GM12892 (cell line): ENCODE results near the gene FOXM1.

Experiments
- POLR2A ChIP-seq: IDR thresholded peaks from 2 replicates; pipeline ENCODE4 v1.6.1; 2011; ENCODE audit warnings: low read depth, low read length, control low read depth
- POLR2AphosphoS5 ChIP-seq: IDR thresholded peaks from 2 replicates; pipeline ENCODE4 v1.6.1; 2011; ENCODE audit warnings: low read depth, low read length, control low read depth
- TAF1 ChIP-seq: IDR thresholded peaks from 2 replicates; pipeline ENCODE4 v1.6.1; 2011; ENCODE audit warnings: low read depth, mild to moderate bottlenecking, control low read depth, low read length, borderline replicate concordance

DNA sequence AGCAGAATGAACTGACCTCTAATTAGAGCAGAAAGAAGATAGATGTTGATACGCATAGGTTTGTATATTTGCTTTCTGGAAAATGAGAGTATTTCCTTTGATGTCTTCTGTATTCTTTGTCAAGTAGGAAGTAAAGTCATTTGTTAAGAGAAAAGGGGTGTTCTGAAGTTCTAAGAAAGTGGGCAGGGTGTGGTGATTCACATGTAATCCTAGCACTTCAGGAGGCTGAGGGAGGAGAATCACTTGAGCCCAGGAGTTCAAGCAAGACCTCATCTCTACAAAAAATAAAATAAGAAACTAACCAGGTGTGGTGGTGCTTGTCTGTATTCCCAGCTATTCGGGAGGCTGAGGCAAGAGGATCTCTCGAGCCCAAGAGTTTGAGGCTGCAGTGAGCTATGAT lies 2.9 kb upstream of the FOXM1 start:
- TF ChIP-seq TAF1 (no peak), POLR2A (no peak), POLR2AphosphoS5 (no peak)
